ENCODE measurements around the gene CACNA2D3. TPM values are rescaled to one million over a fixed set of nuclear protein-coding genes. Genes with fewer than 3 reads are reported as not detected.

Gene CACNA2D3
- total RNA-seq, 4 donors from 2014 or later = 0.55 to 3.4 (median 1.6) TPM

DNA sequence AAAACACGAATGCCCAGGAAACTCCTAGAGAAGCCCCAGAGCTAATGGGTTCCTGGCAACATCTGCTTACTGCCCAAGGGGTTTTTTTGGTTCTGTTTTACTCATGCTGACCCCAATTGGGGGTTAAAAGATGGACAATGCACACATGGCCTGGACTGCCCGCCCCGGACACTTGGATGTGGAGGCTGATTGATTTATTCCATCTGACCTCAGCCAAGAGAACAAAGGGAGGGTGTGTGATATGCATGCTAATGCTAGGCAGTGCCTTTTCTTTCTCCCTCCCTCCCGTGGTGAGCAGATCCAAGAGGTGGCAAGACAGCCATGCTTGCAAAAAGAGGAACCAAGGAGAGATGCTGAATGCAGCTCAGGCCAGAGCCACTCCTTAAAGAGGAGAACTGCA lies 808.8 kb downstream of the CACNA2D3 start:
- Histone ChIP-seq H3K27ac (no peak overlapping the region), H3K9me3 (no peaks in the 10 kb centered on the region), H3K4me1 (no peaks in the 10 kb centered on the region), H3K36me3 (no peaks in the 10 kb centered on the region), H3K27me3 (no peaks in the 10 kb centered on the region), H3K4me3 (no peak overlapping the region)
- intact Hi-C loops (cut with DNase I; ENCODE audit: low total_unique reads) (no loop called here), in situ Hi-C loops (cut with MboI; ENCODE audit: low pct_ligation_motif_present in 1 of 4, low pct_unique_long_range_greater_than_20kb in 1 of 4, low sequenced_read_pairs in 3 of 4) (no loop called here)
- 63% methylated on average over 4 of the region's 4 CpGs; no CpG with 5 or more reads in 1 of the 2 donors for WGBS, 2 donors (ENCODE audit: low coverage in 1 of 2)
- no peak for TF ChIP-seq EP300 (IDR thresholded peaks at IDR 0.05; ENCODE audit: low read depth)
- no peak for TF ChIP-seq POLR2A (IDR thresholded peaks at IDR 0.05)
- no peak for TF ChIP-seq POLR2AphosphoS5 (IDR thresholded peaks at IDR 0.05)
- TF ChIP-seq, protein P1, sequence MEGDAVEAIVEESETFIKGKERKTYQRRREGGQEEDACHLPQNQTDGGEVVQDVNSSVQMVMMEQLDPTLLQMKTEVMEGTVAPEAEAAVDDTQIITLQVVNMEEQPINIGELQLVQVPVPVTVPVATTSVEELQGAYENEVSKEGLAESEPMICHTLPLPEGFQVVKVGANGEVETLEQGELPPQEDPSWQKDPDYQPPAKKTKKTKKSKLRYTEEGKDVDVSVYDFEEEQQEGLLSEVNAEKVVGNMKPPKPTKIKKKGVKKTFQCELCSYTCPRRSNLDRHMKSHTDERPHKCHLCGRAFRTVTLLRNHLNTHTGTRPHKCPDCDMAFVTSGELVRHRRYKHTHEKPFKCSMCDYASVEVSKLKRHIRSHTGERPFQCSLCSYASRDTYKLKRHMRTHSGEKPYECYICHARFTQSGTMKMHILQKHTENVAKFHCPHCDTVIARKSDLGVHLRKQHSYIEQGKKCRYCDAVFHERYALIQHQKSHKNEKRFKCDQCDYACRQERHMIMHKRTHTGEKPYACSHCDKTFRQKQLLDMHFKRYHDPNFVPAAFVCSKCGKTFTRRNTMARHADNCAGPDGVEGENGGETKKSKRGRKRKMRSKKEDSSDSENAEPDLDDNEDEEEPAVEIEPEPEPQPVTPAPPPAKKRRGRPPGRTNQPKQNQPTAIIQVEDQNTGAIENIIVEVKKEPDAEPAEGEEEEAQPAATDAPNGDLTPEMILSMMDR (IDR thresholded peaks at IDR 0.05) = no peak
- DNase-seq = no peak

DNA sequence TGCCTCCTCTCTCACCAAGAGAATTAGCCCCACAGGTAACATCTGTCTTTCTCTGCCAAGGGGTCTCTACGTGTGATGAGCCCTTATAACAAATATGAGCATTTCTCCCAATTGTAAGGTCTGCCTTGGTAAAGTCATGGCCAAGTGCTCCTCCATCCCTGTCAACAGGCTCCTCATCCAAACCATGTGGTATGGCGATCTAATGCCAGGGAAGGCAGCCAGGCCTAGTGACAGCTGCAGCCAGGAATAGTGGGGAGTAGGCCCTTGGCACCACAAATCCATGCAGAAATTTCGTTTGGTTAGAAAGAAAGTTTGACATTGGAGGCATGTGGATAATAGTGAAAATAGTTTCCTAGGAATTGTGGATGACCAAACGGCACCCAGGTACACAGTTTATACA lies 810.3 kb downstream of the CACNA2D3 start:
- intact Hi-C loops (cut with DNase I; ENCODE audit: low total_unique reads) (no loop called here), in situ Hi-C loops (cut with MboI; ENCODE audit: low pct_ligation_motif_present in 1 of 4, low pct_unique_long_range_greater_than_20kb in 1 of 4, low sequenced_read_pairs in 3 of 4) (no loop called here)
- H3K27ac ChIP-seq = no peak overlapping the region
- WGBS, 2 donors (ENCODE audit: low coverage in 1 of 2) = 66 to 76% methylated on average over 3 to 4 of the region's 4 CpGs
- H3K4me3 ChIP-seq = no peak overlapping the region
- no peaks in the 10 kb centered on the region for H3K4me1 ChIP-seq
- H3K27me3 ChIP-seq = no peaks in the 10 kb centered on the region
- no peak for DNase-seq
- no peaks in the 10 kb centered on the region for H3K36me3 ChIP-seq
- TF ChIP-seq, protein P1 (IDR thresholded peaks at IDR 0.05) = no peak
- no peak for TF ChIP-seq POLR2A (IDR thresholded peaks at IDR 0.05)
- TF ChIP-seq EP300 (IDR thresholded peaks at IDR 0.05; ENCODE audit: low read depth) = no peak
- H3K9me3 ChIP-seq = no peaks in the 10 kb centered on the region

DNA sequence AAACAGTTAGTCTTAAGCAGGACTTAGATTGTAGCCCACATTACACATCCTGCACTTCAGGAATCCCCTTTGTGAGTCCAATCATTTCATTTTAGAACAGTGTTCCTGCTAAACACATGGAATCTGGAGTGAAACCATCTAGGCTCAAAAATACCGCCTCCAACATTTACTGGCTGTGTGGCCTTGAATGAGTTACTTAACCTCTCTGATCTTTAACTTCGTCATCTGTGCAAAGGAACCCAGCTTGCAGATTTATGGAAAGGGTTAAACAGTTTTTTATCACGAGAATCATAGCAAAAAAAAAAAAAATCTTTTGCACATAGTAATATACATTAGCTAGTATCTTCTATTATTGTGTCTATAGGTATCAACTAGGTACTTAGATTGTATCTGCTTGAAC lies 813.5 kb downstream of the CACNA2D3 start:
- Histone ChIP-seq H3K4me1 (no peaks in the 10 kb centered on the region), H3K27me3 (no peaks in the 10 kb centered on the region), H3K9me3 (no peaks in the 10 kb centered on the region), H3K27ac (no peak overlapping the region), H3K36me3 (no peaks in the 10 kb centered on the region), H3K4me3 (no peak overlapping the region)
- DNase-seq = no peak
- intact Hi-C loops (cut with DNase I; ENCODE audit: low total_unique reads) (no loop called here), in situ Hi-C loops (cut with MboI; ENCODE audit: low pct_ligation_motif_present in 1 of 4, low pct_unique_long_range_greater_than_20kb in 1 of 4, low sequenced_read_pairs in 3 of 4) (no loop called here)
- WGBS, 2 donors (ENCODE audit: low coverage in 1 of 2) = 75 to 80% methylated on average over 3 of the region's 3 CpGs
- TF ChIP-seq, protein P1 (IDR thresholded peaks at IDR 0.05) = no peak
- TF ChIP-seq POLR2AphosphoS5 (IDR thresholded peaks at IDR 0.05) (no peak), POLR2A (IDR thresholded peaks at IDR 0.05) (no peak), EP300 (IDR thresholded peaks at IDR 0.05; ENCODE audit: low read depth) (no peak)

DNA sequence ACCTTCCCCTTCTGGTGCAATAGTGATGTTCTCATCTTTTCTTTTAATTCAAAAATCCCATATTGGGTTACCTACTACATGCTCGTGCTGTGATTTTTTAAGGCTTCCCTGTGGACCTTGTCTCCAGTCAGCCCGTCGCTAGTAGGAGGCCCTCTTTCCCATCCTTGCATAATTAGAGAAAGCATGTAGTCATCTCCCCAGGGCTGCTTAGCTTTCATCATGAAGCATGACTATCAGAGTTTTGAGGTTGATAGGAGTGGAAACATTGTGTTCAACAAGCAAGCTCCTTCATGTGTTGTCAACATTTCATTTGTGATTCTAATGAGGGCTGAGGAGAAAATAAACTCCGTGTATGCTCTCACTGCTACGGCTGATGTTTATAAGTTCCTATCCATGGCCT lies 814.2 kb downstream of the CACNA2D3 start:
- H3K36me3 ChIP-seq = no peaks in the 10 kb centered on the region
- H3K4me1 ChIP-seq = no peaks in the 10 kb centered on the region
- WGBS, 2 donors (ENCODE audit: low coverage in 1 of 2) = 87 to 90% methylated on average over 3 to 5 of the region's 5 CpGs
- TF ChIP-seq, protein P1 (IDR thresholded peaks at IDR 0.05) = no peak
- TF ChIP-seq POLR2A (IDR thresholded peaks at IDR 0.05) (no peak), POLR2AphosphoS5 (IDR thresholded peaks at IDR 0.05) (no peak), EP300 (IDR thresholded peaks at IDR 0.05; ENCODE audit: low read depth) (no peak)
- no peak overlapping the region for H3K27ac ChIP-seq
- DNase-seq = no peak
- H3K27me3 ChIP-seq = no peaks in the 10 kb centered on the region
- intact Hi-C loops (cut with DNase I; ENCODE audit: low total_unique reads) (no loop called here), in situ Hi-C loops (cut with MboI; ENCODE audit: low pct_ligation_motif_present in 1 of 4, low pct_unique_long_range_greater_than_20kb in 1 of 4, low sequenced_read_pairs in 3 of 4) (no loop called here)
- H3K9me3 ChIP-seq = no peaks in the 10 kb centered on the region
- H3K4me3 ChIP-seq = no peak overlapping the region

Data from transverse colon (tissue), 4 donors.